ENCODE results near the gene PKP1. TPM values are rescaled to one million over a fixed set of nuclear protein-coding genes. Genes with fewer than 3 reads are reported as not detected.

The PKP1 gene
- total and polyA plus RNA-seq, 9 donors = 3.3 to 40.4 (median 10.5) TPM

GRCh38 chr1:201350361-201350725 lies 67.0 kb downstream of the PKP1 start:
- Histone ChIP-seq H3K27me3 (ENCODE audit: control insufficient read depth, insufficient read depth, low read length) (no peaks in the 10 kb centered on the region), H3K4me1 (ENCODE audit: control insufficient read depth, insufficient read depth, low read length) (peaks cover 7% of the 10 kb centered on the region), H3K4me3 (ENCODE audit: low read length) (no peak overlapping the region), H3K36me3 (ENCODE audit: control insufficient read depth, insufficient read depth, low read length) (no peaks in the 10 kb centered on the region), H3K27ac (ENCODE audit: low read length) (no peak overlapping the region), H3K9me3 (replicated peaks; ENCODE audit: control insufficient read depth, low read depth, low read length) (no peaks in the 10 kb centered on the region)
- no peak for DNase-seq
- whole genome bisulfite sequencing (ENCODE audit: insufficient coverage) = 76% methylated on average over 2 of the region's 2 CpGs

GRCh38 chr1:201350884-201351283 lies 67.6 kb downstream of the PKP1 start:
- 75% methylated on average over 5 of the region's 7 CpGs for WGBS (ENCODE audit: insufficient coverage)

GRCh38 chr1:201351617-201352016 lies 68.3 kb downstream of the PKP1 start:
- Histone ChIP-seq H3K4me1 (ENCODE audit: control insufficient read depth, insufficient read depth, low read length) (peaks cover 3% of the 10 kb centered on the region), H3K4me3 (ENCODE audit: low read length) (no peak overlapping the region), H3K27me3 (ENCODE audit: control insufficient read depth, insufficient read depth, low read length) (no peaks in the 10 kb centered on the region), H3K36me3 (ENCODE audit: control insufficient read depth, insufficient read depth, low read length) (no peaks in the 10 kb centered on the region), H3K9me3 (replicated peaks; ENCODE audit: control insufficient read depth, low read depth, low read length) (no peaks in the 10 kb centered on the region), H3K27ac (ENCODE audit: low read length) (no peak overlapping the region)
- no peak for DNase-seq

More at GRCh38 chr1:201350884-201351283, 67.6 kb downstream of the PKP1 start:
- H3K4me1 ChIP-seq (ENCODE audit: control insufficient read depth, insufficient read depth, low read length) = peaks cover 7% of the 10 kb centered on the region
- no peaks in the 10 kb centered on the region for H3K36me3 ChIP-seq (ENCODE audit: control insufficient read depth, insufficient read depth, low read length)
- H3K27ac ChIP-seq (ENCODE audit: low read length) = no peak overlapping the region
- DNase-seq = no peak
- no peak overlapping the region for H3K4me3 ChIP-seq (ENCODE audit: low read length)
- no peaks in the 10 kb centered on the region for H3K27me3 ChIP-seq (ENCODE audit: control insufficient read depth, insufficient read depth, low read length)
- no peaks in the 10 kb centered on the region for H3K9me3 ChIP-seq (replicated peaks; ENCODE audit: control insufficient read depth, low read depth, low read length)

GRCh38 chr1:201353186-201353940 lies 70.1 kb downstream of the PKP1 start:
- Histone ChIP-seq H3K27ac (ENCODE audit: low read length) (no peak overlapping the region), H3K4me1 (ENCODE audit: control insufficient read depth, insufficient read depth, low read length) (peaks cover 2% of the 10 kb centered on the region), H3K27me3 (ENCODE audit: control insufficient read depth, insufficient read depth, low read length) (no peaks in the 10 kb centered on the region), H3K4me3 (ENCODE audit: low read length) (no peak overlapping the region), H3K9me3 (replicated peaks; ENCODE audit: control insufficient read depth, low read depth, low read length) (no peaks in the 10 kb centered on the region), H3K36me3 (ENCODE audit: control insufficient read depth, insufficient read depth, low read length) (no peaks in the 10 kb centered on the region)
- WGBS (ENCODE audit: insufficient coverage) = 73% methylated on average over 8 of the region's 13 CpGs
- DNase-seq = no peak

- peaks cover 7% of the 10 kb centered on the region for H3K36me3 ChIP-seq (ENCODE audit: control insufficient read depth, insufficient read depth, low read length)
- H3K4me3 ChIP-seq (ENCODE audit: low read length) = no peak overlapping the region
- no peak for DNase-seq
- no peak overlapping the region for H3K27ac ChIP-seq (ENCODE audit: low read length)
- H3K4me1 ChIP-seq (ENCODE audit: control insufficient read depth, insufficient read depth, low read length) = peaks cover 5% of the 10 kb centered on the region
- H3K27me3 ChIP-seq (ENCODE audit: control insufficient read depth, insufficient read depth, low read length) = no peaks in the 10 kb centered on the region
- WGBS (ENCODE audit: insufficient coverage) = 59% methylated on average over 2 of the region's 9 CpGs
- no peaks in the 10 kb centered on the region for H3K9me3 ChIP-seq (replicated peaks; ENCODE audit: control insufficient read depth, low read depth, low read length)
Observed at GRCh38 chr1:201354151-201354900, 71.0 kb downstream of the PKP1 start.

GRCh38 chr1:201354901-201355295 lies 71.6 kb downstream of the PKP1 start:
- peaks cover 12% of the 10 kb centered on the region for H3K36me3 ChIP-seq (ENCODE audit: control insufficient read depth, insufficient read depth, low read length)
- H3K27me3 ChIP-seq (ENCODE audit: control insufficient read depth, insufficient read depth, low read length) = no peaks in the 10 kb centered on the region
- no peak for DNase-seq
- H3K9me3 ChIP-seq (replicated peaks; ENCODE audit: control insufficient read depth, low read depth, low read length) = no peaks in the 10 kb centered on the region
- H3K4me3 ChIP-seq (ENCODE audit: low read length) = no peak overlapping the region
- peaks cover 5% of the 10 kb centered on the region for H3K4me1 ChIP-seq (ENCODE audit: control insufficient read depth, insufficient read depth, low read length)
- WGBS (ENCODE audit: insufficient coverage) = no CpG with 5 or more reads among the region's 4 CpGs
- H3K27ac ChIP-seq (ENCODE audit: low read length) = no peak overlapping the region

- WGBS (ENCODE audit: insufficient coverage) = 85% methylated on average over 6 of the region's 7 CpGs
- H3K4me3 ChIP-seq (ENCODE audit: low read length) = no peak overlapping the region
- H3K36me3 ChIP-seq (ENCODE audit: control insufficient read depth, insufficient read depth, low read length) = peaks cover 18% of the 10 kb centered on the region
- no peak for DNase-seq
- no peaks in the 10 kb centered on the region for H3K9me3 ChIP-seq (replicated peaks; ENCODE audit: control insufficient read depth, low read depth, low read length)
- H3K27ac ChIP-seq (ENCODE audit: low read length) = no peak overlapping the region
- H3K4me1 ChIP-seq (ENCODE audit: control insufficient read depth, insufficient read depth, low read length) = peaks cover 6% of the 10 kb centered on the region
- H3K27me3 ChIP-seq (ENCODE audit: control insufficient read depth, insufficient read depth, low read length) = no peaks in the 10 kb centered on the region
Observed at GRCh38 chr1:201355471-201355870, 72.2 kb downstream of the PKP1 start.

GRCh38 chr1:201356236-201356635 lies 72.9 kb downstream of the PKP1 start:
- Histone ChIP-seq H3K27ac (ENCODE audit: low read length) (no peak overlapping the region), H3K4me3 (ENCODE audit: low read length) (no peak overlapping the region), H3K4me1 (ENCODE audit: control insufficient read depth, insufficient read depth, low read length) (peaks cover 9% of the 10 kb centered on the region), H3K36me3 (ENCODE audit: control insufficient read depth, insufficient read depth, low read length) (peaks cover 25% of the 10 kb centered on the region), H3K27me3 (ENCODE audit: control insufficient read depth, insufficient read depth, low read length) (no peaks in the 10 kb centered on the region), H3K9me3 (replicated peaks; ENCODE audit: control insufficient read depth, low read depth, low read length) (no peaks in the 10 kb centered on the region)
- DNase-seq = no peak
- 89% methylated on average over 4 of the region's 5 CpGs for WGBS (ENCODE audit: insufficient coverage)

GRCh38 chr1:201356701-201357100 lies 73.4 kb downstream of the PKP1 start:
- WGBS (ENCODE audit: insufficient coverage) = 86% methylated on average over 7 of the region's 11 CpGs
- Histone ChIP-seq H3K4me3 (ENCODE audit: low read length) (no peak overlapping the region), H3K9me3 (replicated peaks; ENCODE audit: control insufficient read depth, low read depth, low read length) (no peaks in the 10 kb centered on the region), H3K4me1 (ENCODE audit: control insufficient read depth, insufficient read depth, low read length) (peaks cover 9% of the 10 kb centered on the region), H3K27ac (ENCODE audit: low read length) (no peak overlapping the region), H3K36me3 (ENCODE audit: control insufficient read depth, insufficient read depth, low read length) (peaks cover 28% of the 10 kb centered on the region), H3K27me3 (ENCODE audit: control insufficient read depth, insufficient read depth, low read length) (no peaks in the 10 kb centered on the region)
- DNase-seq = no peak

- 89% methylated on average over 8 of the region's 8 CpGs for WGBS (ENCODE audit: insufficient coverage)
- no peaks in the 10 kb centered on the region for H3K9me3 ChIP-seq (replicated peaks; ENCODE audit: control insufficient read depth, low read depth, low read length)
- H3K27me3 ChIP-seq (ENCODE audit: control insufficient read depth, insufficient read depth, low read length) = no peaks in the 10 kb centered on the region
- H3K27ac ChIP-seq (ENCODE audit: low read length) = no peak overlapping the region
- no peak for DNase-seq
- H3K4me3 ChIP-seq (ENCODE audit: low read length) = no peak overlapping the region
- H3K36me3 ChIP-seq (ENCODE audit: control insufficient read depth, insufficient read depth, low read length) = peaks cover 30% of the 10 kb centered on the region
- H3K4me1 ChIP-seq (ENCODE audit: control insufficient read depth, insufficient read depth, low read length) = peaks cover 9% of the 10 kb centered on the region
Observed at GRCh38 chr1:201357211-201357610, 73.9 kb downstream of the PKP1 start.

Measured in muscle of leg (tissue), 11 donors.